Endothelial cell of umbilical vein (primary cell): ENCODE results near the gene TAS2R10. TPM values are rescaled to one million over a fixed set of nuclear protein-coding genes. Genes with fewer than 3 reads are reported as not detected.

Source experiments
- BruUV-seq: library from RNA; stranded (reverse); fragments of 400-500 nt; replicated peaks from 2 replicates; lab custom pipeline; 2021; lab: Mats Ljungman, UMichigan
- CTCF ChIA-PET: fragments of 300-600, 350-600 bp; sonication (Branson Sonifier 250); formaldehyde crosslinking; loops from one replicate; lab custom pipeline; 2021; ENCODE audit warnings: antibody characterized with exemption, inconsistent platforms; lab: Charles Lee
- POLR2A ChIA-PET: fragments of 300-600, 350-600 bp; sonication (Branson Sonifier 250); formaldehyde crosslinking; loops from one replicate; lab custom pipeline; 2021; ENCODE audit warnings: antibody characterized with exemption, inconsistent platforms; lab: Charles Lee
- DNase-seq: peaks from one replicate; pipeline ENCODE4 v3.0.0-alpha.2; 2011; ENCODE audit warnings: low read depth, low spot score
- FAIRE-seq: peaks from 2 replicates; lab custom pipeline; 2011; peaks lifted over from hg19 to GRCh38; lab: Jason Lieb, UNC
- H2AFZ ChIP-seq: 2 replicates; pipeline ENCODE4 v1.6.0; 2012; ENCODE audit warnings: low read depth, low read length, control low read depth, inconsistent platforms
- H3K27ac ChIP-seq: 2 replicates; pipeline ENCODE4 v1.5.1; 2011; ENCODE audit warnings: low read depth, mild to moderate bottlenecking, control low read depth, low read length, moderate library complexity; ENCODE audit not compliant: insufficient read depth
- H3K27me3 ChIP-seq, 2 experiments: 2 replicates each; pipeline versions ENCODE4 v1.6.0 to v1.6.1; 2011; ENCODE audit warnings: low read length in 2 of 2, mixed read lengths in 1 of 2; ENCODE audit not compliant: control insufficient read depth in 2 of 2, insufficient read depth in 2 of 2
- H3K36me3 ChIP-seq, 2 experiments: 2 replicates in 1 of 2; 3 replicates in 1 of 2; pipeline ENCODE4 v1.5.1; 2011; ENCODE audit warnings: low read length in 2 of 2, mild to moderate bottlenecking in 1 of 2, moderate library complexity in 1 of 2; ENCODE audit not compliant: control insufficient read depth in 2 of 2, insufficient read depth in 2 of 2; ENCODE audit errors: extremely low read depth in 1 of 2
- H3K4me1 ChIP-seq: 3 replicates; pipeline ENCODE4 v1.5.1; 2011; ENCODE audit warnings: mild to moderate bottlenecking, low read length; ENCODE audit not compliant: control insufficient read depth, insufficient read depth; ENCODE audit errors: extremely low read depth
- H3K4me2 ChIP-seq: 2 replicates; pipeline ENCODE4 v1.6.1; 2011; ENCODE audit warnings: low read length, control low read depth, mixed read lengths; ENCODE audit not compliant: insufficient read depth
- H3K4me3 ChIP-seq, 3 experiments: fragments of 200-600 bp in 1 of 3; sonication (generic), shearing (Covaris generic) in 1 of 3; replicated peaks in 1 of 3; 2 replicates each; pipeline ENCODE4 v1.5.1; 2011 to 2016; ENCODE audit warnings: control low read depth in 3 of 3, low read length in 3 of 3, mild to moderate bottlenecking in 2 of 3, inconsistent platforms in 1 of 3, low read depth in 1 of 3, moderate library complexity in 1 of 3; ENCODE audit not compliant: insufficient read depth in 1 of 3
- H3K79me2 ChIP-seq: 2 replicates; pipeline ENCODE4 v1.6.0; 2012; ENCODE audit warnings: low read length, inconsistent platforms; ENCODE audit not compliant: control insufficient read depth, insufficient read depth
- H3K9ac ChIP-seq: replicated peaks from 2 replicates; pipeline ENCODE3; 2011; ENCODE audit warnings: low read length, control low read depth; ENCODE audit not compliant: insufficient read depth; ENCODE audit errors: extremely low read depth
- H3K9me1 ChIP-seq: replicated peaks from 3 replicates; pipeline ENCODE4 v1.6.0; 2011; ENCODE audit warnings: mild to moderate bottlenecking, low read length; ENCODE audit not compliant: control insufficient read depth, insufficient read depth; ENCODE audit errors: extremely low read depth
- H3K9me3 ChIP-seq: replicated peaks from 2 replicates; pipeline ENCODE4 v1.5.1; 2012; ENCODE audit warnings: low read length, inconsistent platforms; ENCODE audit not compliant: control insufficient read depth, insufficient read depth
- H4K20me1 ChIP-seq: replicated peaks from 2 replicates; pipeline ENCODE3; 2011; ENCODE audit warnings: mild to moderate bottlenecking, low read length; ENCODE audit not compliant: control insufficient read depth, insufficient read depth; ENCODE audit errors: extremely low read depth
- CTCF ChIP-seq, 2 donors: IDR thresholded peaks; 1 replicate in 1 of 2; 2 replicates in 1 of 2; pipeline ENCODE4 v1.5.1; 2011; ENCODE audit warnings: low read length in 2 of 2, mild to moderate bottlenecking in 2 of 2, moderate library complexity in 2 of 2, control low read depth in 1 of 2, inconsistent platforms in 1 of 2, low read depth in 1 of 2; ENCODE audit not compliant: insufficient read depth in 1 of 2; ENCODE audit errors: extremely low read depth in 1 of 2
- EZH2 ChIP-seq: IDR thresholded peaks from 2 replicates; pipeline ENCODE4 v1.6.1; 2012; ENCODE audit warnings: borderline replicate concordance, low read depth, mild to moderate bottlenecking, moderate library complexity, low read length, inconsistent platforms; ENCODE audit not compliant: severe bottlenecking
- FOS ChIP-seq: IDR thresholded peaks from 2 replicates; pipeline ENCODE4 v1.6.1; 2011; ENCODE audit warnings: mild to moderate bottlenecking, low read length, moderate library complexity, borderline replicate concordance; ENCODE audit not compliant: insufficient read depth
- GATA2 ChIP-seq: IDR thresholded peaks from 2 replicates; pipeline ENCODE4 v1.7.0; 2011; ENCODE audit warnings: low read depth, mild to moderate bottlenecking, moderate library complexity, mixed read lengths, low read length; ENCODE audit not compliant: insufficient read length, insufficient read depth
- JUN ChIP-seq: IDR thresholded peaks from 2 replicates; pipeline ENCODE4 v1.6.1; 2011; ENCODE audit warnings: borderline replicate concordance, low read depth; ENCODE audit not compliant: insufficient read length, insufficient read depth
- MAX ChIP-seq: IDR thresholded peaks from 2 replicates; pipeline ENCODE4 v1.6.1; 2011; ENCODE audit not compliant: insufficient read depth, insufficient read length
- MYC ChIP-seq: IDR thresholded peaks from one replicate; pipeline ENCODE4 v1.6.1; 2011; ENCODE audit warnings: mild to moderate bottlenecking, low read depth, low read length
- POLR2A ChIP-seq: IDR thresholded peaks from 2 replicates; pipeline ENCODE4 v1.6.1; 2012; ENCODE audit warnings: low read depth, mild to moderate bottlenecking, control low read depth, low read length
- POLR2AphosphoS5 ChIP-seq: IDR thresholded peaks from 2 replicates; pipeline ENCODE4 v1.6.1; 2012; ENCODE audit warnings: low read depth, mild to moderate bottlenecking, control low read depth, low read length, moderate library complexity; ENCODE audit not compliant: insufficient read depth
- dilution Hi-C: fragments of 300-500 bp; cut with MboI; formaldehyde crosslinking; loops from one replicate; pipeline ENCODE4 v1.15.0; 2019; ENCODE audit warnings: low sequenced_read_pairs; ENCODE audit not compliant: extremely low pct_ligation_motif_present
- intact Hi-C: fragments of 100-400 bp; cut with micrococcal nuclease; formaldehyde crosslinking; loops from one replicate; pipeline ENCODE4 v1.10.0; 2022
- polyA plus RNA-seq, 4 experiments: library from polyadenylated mRNA; depleted of rRNA in 3 of 4; stranded (reverse) in 3 of 4; unstranded in 1 of 4; fragments of >200 nt; gene quantifications; 2 replicates each; pipeline versions ENCODE4 v1.2.1 to v1.2.3, GENCODE V29; 2011 to 2012; ENCODE audit warnings: missing spikeins in 1 of 4
- total RNA-seq: library from RNA; stranded (reverse); gene quantifications from 2 replicates; pipeline ENCODE4 v1.2.3, GENCODE V29; 2021

The TAS2R10 gene
- total and polyA plus RNA-seq, 2 donors (not counting 3 experiments of a cell fraction or from before 2014, with no cell fraction given), result 0.22 to 0.66 TPM

GRCh38 chr12:10853776-10854175 lies 27.6 kb upstream of the TAS2R10 start:
- H3K27me3 ChIP-seq, result no peaks in the 10 kb centered on the region
- no peak for FAIRE-seq
- no TSS peak for BruUV-seq

More at GRCh38 chr12:10853776-10854175, 27.6 kb upstream of the TAS2R10 start:
- dilution Hi-C loops (no loop called here), intact Hi-C loops (no loop called here)
- no peak for DNase-seq
- Histone ChIP-seq H3K4me2 (no peak overlapping the region), H3K9ac (no peak overlapping the region), H3K79me2 (no peaks in the 10 kb centered on the region), H3K4me3 (no peak overlapping the region), H3K36me3 (no peaks in the 10 kb centered on the region), H3K4me1 (no peaks in the 10 kb centered on the region), H3K9me1 (no peaks in the 10 kb centered on the region), H3K27ac (no peak overlapping the region), H3K9me3 (peaks cover 2% of the 10 kb centered on the region), H2AFZ (no peak overlapping the region), H4K20me1 (no peaks in the 10 kb centered on the region)
- CTCF ChIA-PET, result no interaction called here
- TF ChIP-seq POLR2A (no peak), JUN (no peak), MYC (no peak), FOS (no peak), CTCF (IDR thresholded peaks at IDR 0.05; ENCODE audit: extremely low read depth in 1 of 2, insufficient read depth in 1 of 2, low read depth in 1 of 2, low read length in 2 of 2) (no peak), GATA2 (no peak), MAX (no peak), POLR2AphosphoS5 (no peak), EZH2 (no peak)
- POLR2A ChIA-PET, result no interaction called here
